HCT116 (cell line): ENCODE data around the gene UBE2D3. TPM values are rescaled to one million over a fixed set of nuclear protein-coding genes. Genes with fewer than 3 reads are reported as not detected.

Experiments
- ATAC-seq: fragments of 200-7000 bp; cut with Tn5 transposase; 2 replicates; pipeline ENCODE4 v1.9.1; 2020; ENCODE audit warnings: mild to moderate bottlenecking, moderate library complexity
- BruUV-seq: library from RNA; stranded (reverse); fragments of 400-500 nt; replicated peaks from 2 replicates; lab custom pipeline; 2021; lab: Mats Ljungman, UMichigan
- CTCF ChIA-PET: fragments of 300-600 bp; sonication (Branson Sonifier 250); formaldehyde crosslinking; loops from one replicate; lab custom pipeline; 2021; ENCODE audit warnings: antibody characterized with exemption; lab: Charles Lee
- POLR2A ChIA-PET: fragments of 300-600, 350-600 bp; sonication (Branson Sonifier 250); formaldehyde crosslinking; loops from one replicate; lab custom pipeline; 2021; ENCODE audit warnings: antibody characterized with exemption; lab: Charles Lee
- RAD21 ChIA-PET, 2 experiments: fragments of 300-600 bp; sonication (Branson Sonifier 250); formaldehyde crosslinking; loops; one replicate each; lab custom pipeline; 2023; ENCODE audit warnings: low total read pairs in 2 of 2; ENCODE audit not compliant: uncharacterized antibody in 2 of 2, unreplicated experiment in 2 of 2, low non-redundant PET in 1 of 2; lab: Charles Lee
- DNase-seq: peaks from one replicate; pipeline ENCODE4 v3.0.0-alpha.2; 2010; ENCODE audit warnings: low read depth, low spot score
- H2AFZ ChIP-seq: fragments of 200-600 bp; shearing (Covaris generic), sonication (generic); 2 replicates; pipeline ENCODE4 v1.6.1; 2017; ENCODE audit warnings: low read depth, mixed run types, mixed read lengths, antibody characterized with exemption, low read length; ENCODE audit not compliant: poor library complexity, severe bottlenecking
- H3K27ac ChIP-seq: 2 replicates; pipeline ENCODE4 v1.5.1; 2012; ENCODE audit warnings: low read depth, low read length
- H3K27me3 ChIP-seq: fragments of 200-600 bp; sonication (generic); 2 replicates; pipeline ENCODE4 v1.6.1; 2016; ENCODE audit warnings: mixed run types, low read length, mixed read lengths; ENCODE audit not compliant: insufficient read depth
- H3K36me3 ChIP-seq, 2 experiments: fragments of 200-500 bp in 1 of 2; fragments of 200-600 bp in 1 of 2; sonication (Bioruptor generic) in 1 of 2; sonication (generic) in 1 of 2; 2 replicates each; pipeline versions ENCODE4 v1.5.1 to v1.6.1; 2014 to 2016; ENCODE audit warnings: low read length in 2 of 2, inconsistent platforms in 1 of 2, mixed read lengths in 1 of 2, mixed run types in 1 of 2; ENCODE audit not compliant: insufficient read depth in 2 of 2, control insufficient read depth in 1 of 2
- H3K4me1 ChIP-seq, 2 experiments: fragments of 200-600 bp in 1 of 2; sonication (generic) in 1 of 2; 2 replicates each; pipeline versions ENCODE4 v1.5.1 to v1.6.1; 2012 to 2017; ENCODE audit warnings: low read length in 2 of 2, inconsistent platforms in 1 of 2, mild to moderate bottlenecking in 1 of 2, mixed read lengths in 1 of 2, mixed run types in 1 of 2, moderate library complexity in 1 of 2; ENCODE audit not compliant: insufficient read depth in 2 of 2, control insufficient read depth in 1 of 2
- H3K4me2 ChIP-seq: fragments of 200-600 bp; sonication (generic); 2 replicates; pipeline ENCODE4 v1.6.1; 2017; ENCODE audit warnings: mixed run types, low read length, mixed read lengths
- H3K4me3 ChIP-seq, 2 experiments: fragments of 200-600 bp in 1 of 2; sonication (generic) in 1 of 2; replicated peaks in 1 of 2; 2 replicates each; pipeline ENCODE4 v1.5.1; 2011 to 2016; ENCODE audit warnings: low read length in 2 of 2, control low read depth in 1 of 2, low read depth in 1 of 2, mild to moderate bottlenecking in 1 of 2, mixed read lengths in 1 of 2, mixed run types in 1 of 2
- H3K79me2 ChIP-seq: fragments of 200-600 bp; sonication (generic); 2 replicates; pipeline ENCODE4 v1.6.1; 2017; ENCODE audit warnings: mild to moderate bottlenecking, mixed run types, low read length, moderate library complexity, mixed read lengths; ENCODE audit not compliant: insufficient read depth
- H3K9ac ChIP-seq: fragments of 200-600 bp; sonication (generic); 2 replicates; pipeline ENCODE4 v1.6.1; 2016; ENCODE audit warnings: low read length, mixed read lengths
- H3K9me2 ChIP-seq: fragments of 200-600 bp; sonication (generic), shearing (Covaris generic); 2 replicates; pipeline ENCODE4 v1.6.1; 2017; ENCODE audit warnings: mixed run types, mild to moderate bottlenecking, moderate library complexity; ENCODE audit not compliant: insufficient read depth
- H3K9me3 ChIP-seq, 2 experiments: fragments of 200-500 bp in 1 of 2; fragments of 200-600 bp in 1 of 2; sonication (Bioruptor generic) in 1 of 2; sonication (generic) in 1 of 2; 2 replicates each; pipeline ENCODE4 v1.6.1; 2014 to 2017; ENCODE audit warnings: low read length in 2 of 2, mixed read lengths in 2 of 2, inconsistent platforms in 1 of 2, low read depth in 1 of 2, mild to moderate bottlenecking in 1 of 2, mixed run types in 1 of 2, moderate library complexity in 1 of 2; ENCODE audit not compliant: control insufficient read depth in 1 of 2, insufficient read depth in 1 of 2
- H4K20me1 ChIP-seq: fragments of 200-600 bp; sonication (generic), shearing (Covaris generic); 2 replicates; pipeline ENCODE4 v1.6.1; 2017; ENCODE audit warnings: mixed run types, mild to moderate bottlenecking, moderate library complexity; ENCODE audit not compliant: insufficient read depth
- CTCF ChIP-seq, 3 experiments: fragments of 200-600 bp in 1 of 3; sonication (generic) in 1 of 3; IDR thresholded peaks in 2 of 3; conservative IDR thresholded peaks in 1 of 3; 2 replicates each; pipeline ENCODE4 v1.5.1; 2012 to 2017; ENCODE audit warnings: low read depth in 2 of 3, low read length in 2 of 3, antibody characterized with exemption in 1 of 3, borderline replicate concordance in 1 of 3, control low read depth in 1 of 3, mild to moderate bottlenecking in 1 of 3, mixed read lengths in 1 of 3, mixed run types in 1 of 3, moderate library complexity in 1 of 3; ENCODE audit not compliant: insufficient read depth in 1 of 3
- ELF1 ChIP-seq: IDR thresholded peaks from 2 replicates; pipeline ENCODE4 v1.6.1; 2012; ENCODE audit warnings: low read depth, borderline replicate concordance
- EZH2phosphoT487 ChIP-seq: fragments of 200-600 bp; IDR thresholded peaks from 2 replicates; pipeline ENCODE4 v1.6.1; 2018; ENCODE audit warnings: antibody characterized with exemption, borderline replicate concordance
- FOSL1 ChIP-seq: IDR thresholded peaks from 2 replicates; pipeline ENCODE4 v1.6.1; 2012; ENCODE audit warnings: low read depth
- REST ChIP-seq: IDR thresholded peaks from 2 replicates; pipeline ENCODE4 v1.6.1; 2012; ENCODE audit warnings: low read depth
- SIN3A ChIP-seq: IDR thresholded peaks from 2 replicates; pipeline ENCODE4 v1.6.1; 2012; ENCODE audit warnings: low read depth
- SP1 ChIP-seq: IDR thresholded peaks from 2 replicates; pipeline ENCODE4 v1.6.1; 2012; ENCODE audit warnings: low read depth
- ZFX ChIP-seq: fragments of 450-650 bp; IDR thresholded peaks from 2 replicates; pipeline ENCODE4 v1.6.1; 2017
- intact Hi-C: fragments of 100-400 bp; cut with micrococcal nuclease; formaldehyde crosslinking; loops from 2 replicates; pipeline ENCODE4 v1.10.0; 2022
- total RNA-seq: library from RNA; stranded (reverse); gene quantifications from one replicate; pipeline ENCODE4 v1.2.1, GENCODE V29; 2021; ENCODE audit not compliant: unreplicated experiment
- TF ChIP-seq, protein P1 (sequence below): IDR thresholded peaks from 2 replicates; pipeline ENCODE4 v1.6.1; 2011; ENCODE audit warnings: mild to moderate bottlenecking, low read length, moderate library complexity; ENCODE audit not compliant: insufficient replicate concordance; ENCODE audit errors: extremely low read depth

UBE2D3 gene
- total RNA-seq, 1 experiment from 2014 or later = 302 TPM

GRCh38 chr4:102842367-102842766 lies 15.0 kb upstream of the UBE2D3 start:
- no peaks in the 10 kb centered on the region for H3K4me1 ChIP-seq
- ATAC-seq = no peak
- intact Hi-C loops = no loop called here
- no peak for TF ChIP-seq FOSL1
- TF ChIP-seq, protein P1, sequence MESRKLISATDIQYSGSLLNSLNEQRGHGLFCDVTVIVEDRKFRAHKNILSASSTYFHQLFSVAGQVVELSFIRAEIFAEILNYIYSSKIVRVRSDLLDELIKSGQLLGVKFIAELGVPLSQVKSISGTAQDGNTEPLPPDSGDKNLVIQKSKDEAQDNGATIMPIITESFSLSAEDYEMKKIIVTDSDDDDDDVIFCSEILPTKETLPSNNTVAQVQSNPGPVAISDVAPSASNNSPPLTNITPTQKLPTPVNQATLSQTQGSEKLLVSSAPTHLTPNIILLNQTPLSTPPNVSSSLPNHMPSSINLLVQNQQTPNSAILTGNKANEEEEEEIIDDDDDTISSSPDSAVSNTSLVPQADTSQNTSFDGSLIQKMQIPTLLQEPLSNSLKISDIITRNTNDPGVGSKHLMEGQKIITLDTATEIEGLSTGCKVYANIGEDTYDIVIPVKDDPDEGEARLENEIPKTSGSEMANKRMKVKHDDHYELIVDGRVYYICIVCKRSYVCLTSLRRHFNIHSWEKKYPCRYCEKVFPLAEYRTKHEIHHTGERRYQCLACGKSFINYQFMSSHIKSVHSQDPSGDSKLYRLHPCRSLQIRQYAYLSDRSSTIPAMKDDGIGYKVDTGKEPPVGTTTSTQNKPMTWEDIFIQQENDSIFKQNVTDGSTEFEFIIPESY = no peak
- TF ChIP-seq, all 23 proteins: peak for 0
- H3K27ac ChIP-seq = no peak overlapping the region
- H2AFZ ChIP-seq = no peak overlapping the region
- ChIA-PET RAD21 (no interaction called here), CTCF (no interaction called here), POLR2A (interaction anchor here (1.2 kb wide), 1 partner anchor 14 kb away, joined by 5 read pairs; no protein-coding TSS in a partner anchor)
- H3K27me3 ChIP-seq = no peaks in the 10 kb centered on the region
- no TSS peak for BruUV-seq
- no peak for DNase-seq
- H4K20me1 ChIP-seq = no peaks in the 10 kb centered on the region
- no peak overlapping the region for H3K4me2 ChIP-seq
- no peak overlapping the region for H3K9ac ChIP-seq
- no peak overlapping the region for H3K4me3 ChIP-seq
- peaks cover 21% of the 10 kb centered on the region; the same call in 1 of the 2 replicates for H3K79me2 ChIP-seq
- H3K36me3 ChIP-seq = no peaks in the 10 kb centered on the region
- H3K9me2 ChIP-seq = no peaks in the 10 kb centered on the region
- no peaks in the 10 kb centered on the region for H3K9me3 ChIP-seq

DNA sequence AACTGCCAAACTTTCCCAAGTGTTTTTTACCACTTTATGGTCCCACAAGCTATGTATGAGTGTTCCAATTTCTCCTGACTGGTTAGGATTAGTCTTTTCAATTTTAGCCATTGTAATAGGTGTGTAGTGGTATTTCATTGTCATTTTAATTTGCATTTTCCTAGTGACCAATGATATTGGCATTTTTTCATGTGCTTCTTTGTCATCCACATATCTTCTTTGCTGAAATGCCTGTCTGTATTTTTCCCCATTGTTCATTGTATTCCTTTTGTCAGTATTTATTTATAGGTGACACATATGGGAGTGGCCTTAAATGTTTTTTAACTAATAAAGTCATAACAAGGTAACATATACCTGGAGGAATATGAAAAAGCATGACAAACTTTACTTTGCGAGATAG lies 9.2 kb upstream of the UBE2D3 start:
- BruUV-seq = no TSS peak
- ChIA-PET CTCF (no interaction called here), POLR2A (interaction anchor here (0.7 to 1.6 kb wide), 2 partner anchors 9 to 406 kb away, joined by 5 read pairs; partner anchors contain the start of gene UBE2D3)
- TF ChIP-seq ZFX (no peak), SIN3A (no peak), CTCF (IDR thresholded peaks at IDR 0.05 in 2 of 3, conservative IDR thresholded peaks at IDR 0.05 in 1 of 3; ENCODE audit: borderline replicate concordance in 1 of 3, insufficient read depth in 1 of 3, low read depth in 2 of 3, low read length in 2 of 3) (no peak), EZH2phosphoT487 (no peak), ELF1 (no peak), REST (no peak), SP1 (no peak)
- TF ChIP-seq, protein P1 = no peak

More for the DNA sequence above, 9.2 kb upstream of the UBE2D3 start:
- no peak overlapping the region for H3K4me2 ChIP-seq
- H3K9ac ChIP-seq = no peak overlapping the region
- no peaks in the 10 kb centered on the region for H3K9me3 ChIP-seq
- ATAC-seq = no peak
- no peak overlapping the region for H2AFZ ChIP-seq
- no peak for DNase-seq
- no peak overlapping the region for H3K4me3 ChIP-seq
- intact Hi-C loops = no loop called here
- peaks cover 35% of the 10 kb centered on the region for H3K79me2 ChIP-seq
- H3K27ac ChIP-seq = no peak overlapping the region
- H4K20me1 ChIP-seq = no peaks in the 10 kb centered on the region
- RAD21 ChIA-PET = no interaction called here
- H3K27me3 ChIP-seq = no peaks in the 10 kb centered on the region
- H3K36me3 ChIP-seq = no peaks in the 10 kb centered on the region
- H3K9me2 ChIP-seq = no peaks in the 10 kb centered on the region
- no peaks in the 10 kb centered on the region for H3K4me1 ChIP-seq
